Neural cell (in vitro differentiated cells): ENCODE measurements around the gene CES1. TPM values are rescaled to one million over a fixed set of nuclear protein-coding genes. Genes with fewer than 3 reads are reported as not detected.

Source experiments
- polyA plus RNA-seq: library from polyadenylated mRNA; depleted of rRNA; stranded (reverse); fragments of >200 nt; gene quantifications from 2 replicates; pipeline ENCODE4 v1.2.3, GENCODE V29; 2014

The CES1 gene
- polyA plus RNA-seq, 1 donor from 2014 or later, result not detected

Other genes starting within 250 kb of the CES1 start
- gene SLC6A2, start 177.1 kb downstream of the CES1 start, polyA plus RNA-seq, result not detected in 2 replicates
- gene CES5A, start 42.3 kb upstream of the CES1 start, polyA plus RNA-seq, result 0.27 and 0.62 TPM in 2 replicates